Measurements from ENCODE around the gene FALEC.

The FALEC gene

GRCh38 chr1:150548324-150548631 lies 32.7 kb downstream of the FALEC start:
- no peak for FAIRE-seq

GRCh38 chr1:150548632-150549495 lies 33.3 kb downstream of the FALEC start, which contains the start of gene ADAMTSL4:
TSS of gene ADAMTSL4 (plus strand) at chr1:150549408. CDS start at chr1:150552289, 2,881 bp downstream.
- no peak for FAIRE-seq

- no peak for FAIRE-seq
Observed at GRCh38 chr1:150549496-150550221, 34.1 kb downstream of the FALEC start.

GRCh38 chr1:150550222-150551050 lies 34.9 kb downstream of the FALEC start:
- no peak for FAIRE-seq

- no peak for FAIRE-seq
Observed at GRCh38 chr1:150551051-150551783, 35.7 kb downstream of the FALEC start.

- no peak for FAIRE-seq
Observed at GRCh38 chr1:150551784-150552127, 36.2 kb downstream of the FALEC start.

- no peak for FAIRE-seq
Observed at GRCh38 chr1:150552128-150552910, 36.8 kb downstream of the FALEC start.

- FAIRE-seq = no peak
Observed at GRCh38 chr1:150552911-150553289, 37.3 kb downstream of the FALEC start.

- FAIRE-seq = no peak
Observed at GRCh38 chr1:150553392-150554085, 38.0 kb downstream of the FALEC start.

GRCh38 chr1:150554086-150554452 lies 38.5 kb downstream of the FALEC start:
- no peak for FAIRE-seq

- FAIRE-seq = no peak
Observed at GRCh38 chr1:150555198-150555970, 39.8 kb downstream of the FALEC start.

GRCh38 chr1:150555971-150556865 lies 40.7 kb downstream of the FALEC start:
- no peak for FAIRE-seq

- FAIRE-seq = no peak
Observed at GRCh38 chr1:150557065-150557600, 41.6 kb downstream of the FALEC start.

GRCh38 chr1:150557813-150558212 lies 42.3 kb downstream of the FALEC start:
- no peak for FAIRE-seq

GRCh38 chr1:150558303-150558704 lies 42.8 kb downstream of the FALEC start:
- FAIRE-seq = no peak

GRCh38 chr1:150558761-150559655 lies 43.5 kb downstream of the FALEC start:
- no peak for FAIRE-seq

- FAIRE-seq = no peak
Observed at GRCh38 chr1:150559656-150560010, 44.1 kb downstream of the FALEC start.

GRCh38 chr1:150560011-150560438 lies 44.5 kb downstream of the FALEC start:
- no peak for FAIRE-seq
